HepG2 (cell line): Measurements from ENCODE around the gene IL17RC. TPM values are rescaled to one million over a fixed set of nuclear protein-coding genes. Genes with fewer than 3 reads are reported as not detected.

Experiments used
- HOXD1 ChIP-seq: sonication (generic); formaldehyde crosslinking; IDR thresholded peaks from 2 replicates; pipeline ENCODE4 v1.5.0; 2020; ENCODE audit warnings: missing genetic modification reagents
- NFKBIZ ChIP-seq: IDR thresholded peaks from 2 replicates; pipeline ENCODE4 v1.6.1; 2018; ENCODE audit warnings: missing genetic modification reagents, missing compliant biosample characterization
- PLRG1 ChIP-seq: fragments of 450-650 bp; conservative IDR thresholded peaks from 2 replicates; pipeline ENCODE4 v1.6.1; 2016
- STAG1 ChIP-seq: sonication (generic); formaldehyde crosslinking; IDR thresholded peaks from 2 replicates; pipeline ENCODE4 v1.4.0; 2020; ENCODE audit warnings: missing genetic modification reagents
- ZKSCAN8 ChIP-seq: IDR thresholded peaks from 2 replicates; pipeline ENCODE4 v1.6.1; 2016; ENCODE audit warnings: borderline replicate concordance, missing genetic modification reagents, missing compliant biosample characterization
- ZNF335 ChIP-seq: sonication (generic); formaldehyde crosslinking; IDR thresholded peaks from 2 replicates; pipeline ENCODE4 v1.4.0; 2020; ENCODE audit warnings: missing genetic modification reagents
- ZNF556 ChIP-seq: sonication (generic); formaldehyde crosslinking; IDR thresholded peaks from 2 replicates; pipeline ENCODE4 v1.4.0; 2020; ENCODE audit warnings: mild to moderate bottlenecking, missing genetic modification reagents, borderline replicate concordance
- ZNF674 ChIP-seq: sonication (generic); formaldehyde crosslinking; IDR thresholded peaks from 2 replicates; pipeline ENCODE4 v1.5.0; 2020; ENCODE audit warnings: low read depth, mild to moderate bottlenecking, missing genetic modification reagents
- ZSCAN12 ChIP-seq: sonication (generic); formaldehyde crosslinking; IDR thresholded peaks from 2 replicates; pipeline ENCODE4 v1.9.0; 2021; ENCODE audit warnings: mild to moderate bottlenecking, missing genetic modification reagents
- polyA plus RNA-seq, 8 experiments: library from polyadenylated mRNA; depleted of rRNA in 3 of 8; stranded (reverse) in 7 of 8; unstranded in 1 of 8; fragments of >200 nt; fragmentation: Illumina TruSeq in 4 of 8; extraction: Trizol in 4 of 8; gene quantifications; 2 replicates each; pipeline versions ENCODE4 v1.2.1 to v1.2.3, GENCODE V29; 2011 to 2016; ENCODE audit warnings: low read depth in 4 of 8, missing spikeins in 1 of 8, mixed read lengths in 1 of 8; ENCODE audit not compliant: insufficient read depth in 1 of 8
- total RNA-seq, 5 experiments: library from RNA; depleted of rRNA; stranded (reverse); fragments of >200 nt; fragmentation: Illumina TruSeq; extraction: Trizol; gene quantifications; 2 replicates each; pipeline ENCODE4 v1.2.3, GENCODE V29; 2016; ENCODE audit warnings: low read depth in 1 of 5
- TF ChIP-seq, protein P1 (sequence below): IDR thresholded peaks from 2 replicates; pipeline ENCODE4 v1.6.1; 2018; ENCODE audit warnings: missing genetic modification reagents
- TF ChIP-seq, protein P2 (sequence below): sonication (generic); formaldehyde crosslinking; IDR thresholded peaks from 2 replicates; pipeline ENCODE4 v1.5.0; 2020; ENCODE audit warnings: mild to moderate bottlenecking, missing genetic modification reagents, borderline replicate concordance
- TF ChIP-seq, protein P3 (sequence below): sonication (generic); formaldehyde crosslinking; IDR thresholded peaks from 2 replicates; pipeline ENCODE4 v1.9.0; 2021; ENCODE audit warnings: missing genetic modification reagents, mild to moderate bottlenecking, borderline replicate concordance
- TF ChIP-seq, protein P4 (sequence below): sonication (generic); formaldehyde crosslinking; conservative IDR thresholded peaks from 2 replicates; pipeline ENCODE4 v1.8.0; 2022; ENCODE audit warnings: mild to moderate bottlenecking, moderate library complexity, missing genetic modification reagents
- TF ChIP-seq, protein P5 (sequence below): sonication (generic); formaldehyde crosslinking; IDR thresholded peaks from 2 replicates; pipeline ENCODE4 v1.4.0; 2020; ENCODE audit warnings: low read depth, missing genetic modification reagents

Gene IL17RC
- total and polyA plus RNA-seq, 2 of the 13 experiments (the other 11 are each of a cell fraction or from before 2014, with no cell fraction given) = 20.7 to 24.0 TPM

DNA sequence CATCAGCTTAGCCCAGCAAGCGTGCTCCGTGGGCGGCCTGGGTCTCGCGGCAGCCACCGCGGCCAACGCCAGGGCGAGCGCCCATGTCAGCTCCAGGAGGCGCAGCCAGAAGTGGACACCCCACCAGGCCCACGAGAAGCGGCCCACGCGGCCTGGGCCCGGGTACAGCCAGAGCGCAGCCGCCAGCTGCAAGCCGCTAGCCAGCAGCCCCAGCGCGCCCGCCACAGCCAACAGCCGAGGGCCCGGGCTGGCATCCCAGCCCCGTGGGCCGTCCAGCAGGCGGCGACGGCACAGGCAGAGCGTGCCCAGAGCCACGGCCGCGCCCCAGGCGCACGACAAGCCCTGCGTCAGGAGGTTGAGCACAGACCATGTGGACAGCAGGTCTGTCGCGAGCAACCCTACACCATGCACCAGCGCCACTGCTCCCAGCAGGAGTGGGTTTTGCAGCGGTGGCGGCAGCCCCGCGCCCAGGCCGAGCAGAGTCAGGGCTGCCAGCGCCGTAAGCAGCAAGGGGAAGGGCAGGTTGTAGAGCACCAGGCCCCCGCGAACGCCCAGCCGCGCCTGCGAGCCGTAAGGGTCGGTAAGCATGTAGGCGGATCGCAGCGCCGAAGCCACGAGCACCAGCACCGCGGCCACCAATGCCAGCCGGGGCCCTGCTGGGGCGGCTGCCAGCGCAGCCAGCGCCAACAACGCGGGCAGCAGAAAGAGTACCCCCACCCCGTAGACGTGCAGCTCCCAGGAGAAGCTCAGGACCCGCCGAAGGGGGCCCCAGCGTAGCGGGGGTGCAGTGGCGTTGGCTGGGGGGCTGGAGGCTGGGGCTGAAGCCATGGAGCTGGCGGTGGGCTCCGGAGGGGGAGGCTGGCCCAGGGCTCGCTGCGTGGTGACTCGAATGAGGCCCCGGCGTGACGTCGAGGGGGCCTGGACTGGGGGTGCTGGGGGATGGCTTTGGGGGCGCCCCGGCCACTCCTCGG is 30.4 kb downstream of the IL17RC start (continued):
- peak; percentile 64; the same call in 1 of the 2 replicates for TF ChIP-seq ZNF556 (CRISPR knock-in tag)
- TF ChIP-seq, protein P1, sequence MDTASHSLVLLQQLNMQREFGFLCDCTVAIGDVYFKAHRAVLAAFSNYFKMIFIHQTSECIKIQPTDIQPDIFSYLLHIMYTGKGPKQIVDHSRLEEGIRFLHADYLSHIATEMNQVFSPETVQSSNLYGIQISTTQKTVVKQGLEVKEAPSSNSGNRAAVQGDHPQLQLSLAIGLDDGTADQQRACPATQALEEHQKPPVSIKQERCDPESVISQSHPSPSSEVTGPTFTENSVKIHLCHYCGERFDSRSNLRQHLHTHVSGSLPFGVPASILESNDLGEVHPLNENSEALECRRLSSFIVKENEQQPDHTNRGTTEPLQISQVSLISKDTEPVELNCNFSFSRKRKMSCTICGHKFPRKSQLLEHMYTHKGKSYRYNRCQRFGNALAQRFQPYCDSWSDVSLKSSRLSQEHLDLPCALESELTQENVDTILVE (CRISPR knock-in tag) = no peak
- TF ChIP-seq HOXD1 = peak; percentile 68; the same call in 1 of the 2 replicates
- no peak for TF ChIP-seq PLRG1
- TF ChIP-seq, protein P2, sequence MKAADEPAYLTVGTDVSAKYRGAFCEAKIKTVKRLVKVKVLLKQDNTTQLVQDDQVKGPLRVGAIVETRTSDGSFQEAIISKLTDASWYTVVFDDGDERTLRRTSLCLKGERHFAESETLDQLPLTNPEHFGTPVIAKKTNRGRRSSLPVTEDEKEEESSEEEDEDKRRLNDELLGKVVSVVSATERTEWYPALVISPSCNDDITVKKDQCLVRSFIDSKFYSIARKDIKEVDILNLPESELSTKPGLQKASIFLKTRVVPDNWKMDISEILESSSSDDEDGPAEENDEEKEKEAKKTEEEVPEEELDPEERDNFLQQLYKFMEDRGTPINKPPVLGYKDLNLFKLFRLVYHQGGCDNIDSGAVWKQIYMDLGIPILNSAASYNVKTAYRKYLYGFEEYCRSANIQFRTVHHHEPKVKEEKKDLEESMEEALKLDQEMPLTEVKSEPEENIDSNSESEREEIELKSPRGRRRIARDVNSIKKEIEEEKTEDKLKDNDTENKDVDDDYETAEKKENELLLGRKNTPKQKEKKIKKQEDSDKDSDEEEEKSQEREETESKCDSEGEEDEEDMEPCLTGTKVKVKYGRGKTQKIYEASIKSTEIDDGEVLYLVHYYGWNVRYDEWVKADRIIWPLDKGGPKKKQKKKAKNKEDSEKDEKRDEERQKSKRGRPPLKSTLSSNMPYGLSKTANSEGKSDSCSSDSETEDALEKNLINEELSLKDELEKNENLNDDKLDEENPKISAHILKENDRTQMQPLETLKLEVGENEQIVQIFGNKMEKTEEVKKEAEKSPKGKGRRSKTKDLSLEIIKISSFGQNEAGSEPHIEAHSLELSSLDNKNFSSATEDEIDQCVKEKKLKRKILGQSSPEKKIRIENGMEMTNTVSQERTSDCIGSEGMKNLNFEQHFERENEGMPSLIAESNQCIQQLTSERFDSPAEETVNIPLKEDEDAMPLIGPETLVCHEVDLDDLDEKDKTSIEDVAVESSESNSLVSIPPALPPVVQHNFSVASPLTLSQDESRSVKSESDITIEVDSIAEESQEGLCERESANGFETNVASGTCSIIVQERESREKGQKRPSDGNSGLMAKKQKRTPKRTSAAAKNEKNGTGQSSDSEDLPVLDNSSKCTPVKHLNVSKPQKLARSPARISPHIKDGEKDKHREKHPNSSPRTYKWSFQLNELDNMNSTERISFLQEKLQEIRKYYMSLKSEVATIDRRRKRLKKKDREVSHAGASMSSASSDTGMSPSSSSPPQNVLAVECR (CRISPR knock-in tag) = peak; percentile 87
- TF ChIP-seq, protein P3, sequence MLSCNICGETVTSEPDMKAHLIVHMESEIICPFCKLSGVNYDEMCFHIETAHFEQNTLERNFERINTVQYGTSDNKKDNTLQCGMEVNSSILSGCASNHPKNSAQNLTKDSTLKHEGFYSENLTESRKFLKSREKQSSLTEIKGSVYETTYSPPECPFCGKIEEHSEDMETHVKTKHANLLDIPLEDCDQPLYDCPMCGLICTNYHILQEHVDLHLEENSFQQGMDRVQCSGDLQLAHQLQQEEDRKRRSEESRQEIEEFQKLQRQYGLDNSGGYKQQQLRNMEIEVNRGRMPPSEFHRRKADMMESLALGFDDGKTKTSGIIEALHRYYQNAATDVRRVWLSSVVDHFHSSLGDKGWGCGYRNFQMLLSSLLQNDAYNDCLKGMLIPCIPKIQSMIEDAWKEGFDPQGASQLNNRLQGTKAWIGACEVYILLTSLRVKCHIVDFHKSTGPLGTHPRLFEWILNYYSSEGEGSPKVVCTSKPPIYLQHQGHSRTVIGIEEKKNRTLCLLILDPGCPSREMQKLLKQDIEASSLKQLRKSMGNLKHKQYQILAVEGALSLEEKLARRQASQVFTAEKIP = no peak
- no peak for TF ChIP-seq ZNF674 (CRISPR knock-in tag)
- TF ChIP-seq, protein P4, sequence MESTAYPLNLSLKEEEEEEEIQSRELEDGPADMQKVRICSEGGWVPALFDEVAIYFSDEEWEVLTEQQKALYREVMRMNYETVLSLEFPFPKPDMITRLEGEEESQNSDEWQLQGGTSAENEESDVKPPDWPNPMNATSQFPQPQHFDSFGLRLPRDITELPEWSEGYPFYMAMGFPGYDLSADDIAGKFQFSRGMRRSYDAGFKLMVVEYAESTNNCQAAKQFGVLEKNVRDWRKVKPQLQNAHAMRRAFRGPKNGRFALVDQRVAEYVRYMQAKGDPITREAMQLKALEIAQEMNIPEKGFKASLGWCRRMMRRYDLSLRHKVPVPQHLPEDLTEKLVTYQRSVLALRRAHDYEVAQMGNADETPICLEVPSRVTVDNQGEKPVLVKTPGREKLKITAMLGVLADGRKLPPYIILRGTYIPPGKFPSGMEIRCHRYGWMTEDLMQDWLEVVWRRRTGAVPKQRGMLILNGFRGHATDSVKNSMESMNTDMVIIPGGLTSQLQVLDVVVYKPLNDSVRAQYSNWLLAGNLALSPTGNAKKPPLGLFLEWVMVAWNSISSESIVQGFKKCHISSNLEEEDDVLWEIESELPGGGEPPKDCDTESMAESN (CRISPR knock-in tag) = peak; percentile 87
- TF ChIP-seq NFKBIZ (CRISPR knock-in tag) = peak; percentile 66; the same call in 1 of the 2 replicates
- no peak for TF ChIP-seq ZNF335 (CRISPR knock-in tag)
- TF ChIP-seq ZSCAN12 = peak; percentile 62; the same call in 1 of the 2 replicates
- TF ChIP-seq ZKSCAN8 (CRISPR knock-in tag) = 0 out of 2 replicates have a peak, but pooled peaks have one; percentile 23
- TF ChIP-seq, protein P5, sequence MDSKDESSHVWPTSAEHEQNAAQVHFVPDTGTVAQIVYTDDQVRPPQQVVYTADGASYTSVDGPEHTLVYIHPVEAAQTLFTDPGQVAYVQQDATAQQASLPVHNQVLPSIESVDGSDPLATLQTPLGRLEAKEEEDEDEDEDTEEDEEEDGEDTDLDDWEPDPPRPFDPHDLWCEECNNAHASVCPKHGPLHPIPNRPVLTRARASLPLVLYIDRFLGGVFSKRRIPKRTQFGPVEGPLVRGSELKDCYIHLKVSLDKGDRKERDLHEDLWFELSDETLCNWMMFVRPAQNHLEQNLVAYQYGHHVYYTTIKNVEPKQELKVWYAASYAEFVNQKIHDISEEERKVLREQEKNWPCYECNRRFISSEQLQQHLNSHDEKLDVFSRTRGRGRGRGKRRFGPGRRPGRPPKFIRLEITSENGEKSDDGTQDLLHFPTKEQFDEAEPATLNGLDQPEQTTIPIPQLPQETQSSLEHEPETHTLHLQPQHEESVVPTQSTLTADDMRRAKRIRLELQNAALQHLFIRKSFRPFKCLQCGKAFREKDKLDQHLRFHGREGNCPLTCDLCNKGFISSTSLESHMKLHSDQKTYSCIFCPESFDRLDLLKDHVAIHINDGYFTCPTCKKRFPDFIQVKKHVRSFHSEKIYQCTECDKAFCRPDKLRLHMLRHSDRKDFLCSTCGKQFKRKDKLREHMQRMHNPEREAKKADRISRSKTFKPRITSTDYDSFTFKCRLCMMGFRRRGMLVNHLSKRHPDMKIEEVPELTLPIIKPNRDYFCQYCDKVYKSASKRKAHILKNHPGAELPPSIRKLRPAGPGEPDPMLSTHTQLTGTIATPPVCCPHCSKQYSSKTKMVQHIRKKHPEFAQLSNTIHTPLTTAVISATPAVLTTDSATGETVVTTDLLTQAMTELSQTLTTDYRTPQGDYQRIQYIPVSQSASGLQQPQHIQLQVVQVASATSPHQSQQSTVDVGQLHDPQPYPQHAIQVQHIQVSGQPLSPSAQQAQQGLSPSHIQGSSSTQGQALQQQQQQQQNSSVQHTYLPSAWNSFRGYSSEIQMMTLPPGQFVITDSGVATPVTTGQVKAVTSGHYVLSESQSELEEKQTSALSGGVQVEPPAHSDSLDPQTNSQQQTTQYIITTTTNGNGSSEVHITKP (CRISPR knock-in tag) = peak; percentile 59; the same call in 1 of the 2 replicates
- TF ChIP-seq STAG1 = peak; percentile 84
